ENCODE measurements around the gene DHFR2.

GRCh38 chr3:94095111-94095510 is 32.4 kb upstream of the DHFR2 start:
- TF ChIP-seq CTCF (conservative IDR thresholded peaks at IDR 0.05; ENCODE audit: low read depth, low read length), result no peak
- TF ChIP-seq EZH2phosphoT487 (IDR thresholded peaks at IDR 0.05; ENCODE audit: borderline replicate concordance, low read length), result no peak
- no peak for TF ChIP-seq EZH2 (IDR thresholded peaks at IDR 0.05; ENCODE audit: low read length, unreplicated experiment)

Measured in PC-3 (cell line).